Calu3 (cell line): ENCODE data around the gene PKHD1. TPM values are rescaled to one million over a fixed set of nuclear protein-coding genes. Genes with fewer than 3 reads are reported as not detected.
A peak's percentile ranks its signal among the peaks of the same experiment; 100 is the strongest.

ENCODE experiments used
- BruUV-seq: library from RNA; stranded (reverse); fragments of 400-500 nt; replicated peaks from 2 replicates; lab custom pipeline; 2021; lab: Mats Ljungman, UMichigan
- CTCF ChIA-PET: fragments of 300-600 bp; sonication (Branson Sonifier 250); formaldehyde crosslinking; loops from one replicate; lab custom pipeline; 2022; ENCODE audit warnings: antibody characterized with exemption; lab: Charles Lee
- DNase-seq: peaks from one replicate; pipeline ENCODE4 v3.0.0; 2022
- H3K27ac Mint-ChIP-seq: one replicate; pipeline ENCODE4 v1.8.0; 2022; ENCODE audit warnings: mixed read lengths; ENCODE audit not compliant: unreplicated experiment
- H3K27me3 Mint-ChIP-seq: one replicate; pipeline ENCODE4 v1.8.0; 2022; ENCODE audit warnings: mixed read lengths; ENCODE audit not compliant: unreplicated experiment
- H3K36me3 Mint-ChIP-seq: one replicate; pipeline ENCODE4 v1.8.0; 2022; ENCODE audit warnings: mild to moderate bottlenecking, moderate library complexity, mixed read lengths; ENCODE audit not compliant: insufficient read depth, unreplicated experiment
- H3K4me1 Mint-ChIP-seq: one replicate; pipeline ENCODE4 v1.8.0; 2022; ENCODE audit warnings: mild to moderate bottlenecking, low read depth, mixed read lengths; ENCODE audit not compliant: unreplicated experiment
- H3K4me3 Mint-ChIP-seq: one replicate; pipeline ENCODE4 v1.8.0; 2022; ENCODE audit warnings: mild to moderate bottlenecking, low read depth, moderate library complexity, mixed read lengths; ENCODE audit not compliant: unreplicated experiment
- H3K9me3 Mint-ChIP-seq: one replicate; pipeline ENCODE4 v1.8.0; 2022; ENCODE audit warnings: low read depth, mixed read lengths; ENCODE audit not compliant: unreplicated experiment
- intact Hi-C: fragments of 100-400 bp; cut with micrococcal nuclease; formaldehyde crosslinking; loops from one replicate; pipeline ENCODE4 v1.10.0; 2022; ENCODE audit not compliant: unreplicated experiment
- total RNA-seq: library from RNA; stranded (reverse); gene quantifications from 2 replicates; pipeline ENCODE4 v1.2.3, GENCODE V29; 2022
- TF ChIP-seq, protein P1 (sequence below): fragments of 200-600 bp; IDR thresholded peaks from one replicate; pipeline ENCODE4 v1.8.0; 2022; ENCODE audit warnings: antibody characterized with exemption; ENCODE audit not compliant: unreplicated experiment

Gene PKHD1
- total RNA-seq, 1 experiment from 2014 or later: 25.2 TPM

DNA sequence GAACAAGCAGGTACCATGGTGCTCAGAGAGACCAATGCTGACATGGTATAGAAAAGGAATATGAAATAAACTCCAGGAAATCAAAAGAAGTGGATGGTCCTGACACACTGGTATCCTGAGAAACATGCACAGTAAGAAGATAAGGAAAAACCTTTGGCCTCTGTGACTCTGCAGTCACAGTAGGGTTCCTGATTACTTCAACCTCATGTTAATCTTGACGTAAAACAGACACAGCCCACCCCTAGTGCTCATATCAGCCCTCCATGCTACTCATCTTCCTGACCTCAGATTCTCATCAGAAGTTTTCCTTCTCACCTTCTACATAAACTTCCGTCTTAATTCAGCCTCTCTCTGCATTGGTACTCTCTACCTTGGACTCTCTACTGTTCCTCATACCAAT is 240.9 kb downstream of the PKHD1 start:
- peak overlapping the region; percentile 14 for H3K27ac Mint-ChIP-seq
- TF ChIP-seq, protein P1, sequence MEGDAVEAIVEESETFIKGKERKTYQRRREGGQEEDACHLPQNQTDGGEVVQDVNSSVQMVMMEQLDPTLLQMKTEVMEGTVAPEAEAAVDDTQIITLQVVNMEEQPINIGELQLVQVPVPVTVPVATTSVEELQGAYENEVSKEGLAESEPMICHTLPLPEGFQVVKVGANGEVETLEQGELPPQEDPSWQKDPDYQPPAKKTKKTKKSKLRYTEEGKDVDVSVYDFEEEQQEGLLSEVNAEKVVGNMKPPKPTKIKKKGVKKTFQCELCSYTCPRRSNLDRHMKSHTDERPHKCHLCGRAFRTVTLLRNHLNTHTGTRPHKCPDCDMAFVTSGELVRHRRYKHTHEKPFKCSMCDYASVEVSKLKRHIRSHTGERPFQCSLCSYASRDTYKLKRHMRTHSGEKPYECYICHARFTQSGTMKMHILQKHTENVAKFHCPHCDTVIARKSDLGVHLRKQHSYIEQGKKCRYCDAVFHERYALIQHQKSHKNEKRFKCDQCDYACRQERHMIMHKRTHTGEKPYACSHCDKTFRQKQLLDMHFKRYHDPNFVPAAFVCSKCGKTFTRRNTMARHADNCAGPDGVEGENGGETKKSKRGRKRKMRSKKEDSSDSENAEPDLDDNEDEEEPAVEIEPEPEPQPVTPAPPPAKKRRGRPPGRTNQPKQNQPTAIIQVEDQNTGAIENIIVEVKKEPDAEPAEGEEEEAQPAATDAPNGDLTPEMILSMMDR: no peak
- no peaks in the 10 kb centered on the region for H3K36me3 Mint-ChIP-seq
- H3K4me3 Mint-ChIP-seq: no peak overlapping the region
- CTCF ChIA-PET: interaction anchor here (0.7 kb wide), 1 partner anchor 1025 kb away, joined by 3 read pairs; no protein-coding TSS in a partner anchor
- H3K27me3 Mint-ChIP-seq: no peaks in the 10 kb centered on the region
- no peaks in the 10 kb centered on the region for H3K4me1 Mint-ChIP-seq
- BruUV-seq: no TSS peak
- H3K9me3 Mint-ChIP-seq: no peaks in the 10 kb centered on the region
- intact Hi-C loops: no loop called here
- no peak for DNase-seq

DNA sequence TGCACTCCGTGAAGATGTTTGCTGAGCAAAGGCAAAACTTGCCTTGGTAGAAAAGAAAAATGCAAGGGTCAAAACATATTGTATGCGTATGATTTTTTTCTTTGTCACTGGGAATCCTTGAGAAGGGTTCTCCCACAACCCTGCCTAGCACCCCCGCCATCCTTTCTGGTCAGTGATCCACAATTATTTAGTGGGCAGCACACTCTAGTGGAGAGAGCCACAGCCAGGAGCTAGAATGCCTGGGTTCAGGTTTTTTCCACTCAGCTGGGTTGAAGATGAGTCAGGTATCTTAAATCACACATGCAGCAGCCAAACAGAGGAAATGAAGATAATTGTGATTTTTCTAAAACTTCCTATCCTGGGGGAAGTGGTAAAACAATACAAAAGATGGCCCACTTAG is 243.1 kb downstream of the PKHD1 start:
- H3K36me3 Mint-ChIP-seq: no peaks in the 10 kb centered on the region
- CTCF ChIA-PET: no interaction called here
- no peaks in the 10 kb centered on the region for H3K27me3 Mint-ChIP-seq
- DNase-seq: no peak
- no TSS peak for BruUV-seq
- no peak overlapping the region for H3K27ac Mint-ChIP-seq
- H3K9me3 Mint-ChIP-seq: no peaks in the 10 kb centered on the region
- H3K4me1 Mint-ChIP-seq: no peaks in the 10 kb centered on the region
- TF ChIP-seq, protein P1: no peak
- H3K4me3 Mint-ChIP-seq: no peak overlapping the region
- intact Hi-C loops: no loop called here

DNA sequence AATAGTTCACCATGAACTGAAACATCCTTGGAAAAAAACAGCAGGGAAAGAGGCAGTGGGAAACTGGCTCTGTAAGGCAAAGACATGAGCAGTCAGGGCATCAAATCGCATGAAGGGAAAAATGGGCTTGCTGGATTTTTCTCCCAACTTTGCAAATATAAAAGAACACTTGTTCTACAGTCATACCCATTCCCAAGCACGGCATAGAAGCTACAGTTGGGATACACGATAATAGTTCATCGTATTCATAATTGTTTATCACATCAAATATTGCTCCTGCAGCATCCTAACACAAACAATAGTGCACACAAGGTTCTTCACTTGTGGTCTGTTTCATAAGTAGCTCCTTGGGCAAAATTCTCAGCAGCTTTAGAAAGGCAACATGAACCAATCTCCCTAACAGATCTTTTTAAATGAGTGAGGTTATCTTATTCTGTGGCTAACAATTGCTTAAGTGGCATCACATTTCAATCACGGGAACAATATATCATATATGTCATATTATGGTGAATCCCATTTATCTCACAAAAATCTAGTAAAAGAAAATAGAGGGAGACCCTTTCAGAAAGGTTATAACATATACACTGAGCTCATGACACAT is 243.9 kb downstream of the PKHD1 start:
- H3K4me3 Mint-ChIP-seq: no peak overlapping the region
- TF ChIP-seq, protein P1: no peak
- DNase-seq: no peak
- CTCF ChIA-PET: no interaction called here
- H3K4me1 Mint-ChIP-seq: no peaks in the 10 kb centered on the region
- BruUV-seq: no TSS peak
- intact Hi-C loops: no loop called here
- H3K36me3 Mint-ChIP-seq: no peaks in the 10 kb centered on the region
- no peaks in the 10 kb centered on the region for H3K27me3 Mint-ChIP-seq
- no peak overlapping the region for H3K27ac Mint-ChIP-seq
- no peaks in the 10 kb centered on the region for H3K9me3 Mint-ChIP-seq

DNA sequence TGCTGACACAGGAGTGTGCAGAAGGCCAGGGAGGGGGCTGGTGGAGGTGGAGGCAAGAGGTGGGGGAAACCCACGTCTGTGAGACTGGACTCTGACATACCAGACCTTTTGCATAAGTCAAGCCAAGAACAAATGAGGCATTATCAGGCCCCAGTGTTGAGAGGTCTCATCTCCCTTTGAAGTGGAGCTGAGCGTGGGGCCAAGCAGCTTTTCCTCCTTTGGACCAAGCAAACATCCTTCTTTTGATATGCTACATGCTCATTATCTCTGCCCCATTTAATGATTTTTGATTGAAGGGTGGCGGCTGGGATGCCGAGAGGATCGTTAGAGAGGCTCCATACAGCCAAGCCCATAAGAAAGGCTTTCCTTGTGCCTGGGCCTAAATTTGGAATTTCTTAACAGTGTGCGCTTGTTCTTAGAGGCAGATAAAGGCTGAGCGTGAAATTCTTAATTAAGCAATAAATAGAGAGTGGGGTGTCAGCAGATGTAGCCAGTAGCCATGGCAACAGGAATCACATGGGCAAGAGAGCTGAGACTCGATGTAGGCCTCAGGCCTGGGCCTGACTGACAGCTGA is 244.5 kb downstream of the PKHD1 start:
- H3K27ac Mint-ChIP-seq: no peak overlapping the region
- H3K9me3 Mint-ChIP-seq: no peaks in the 10 kb centered on the region
- H3K27me3 Mint-ChIP-seq: no peaks in the 10 kb centered on the region
- CTCF ChIA-PET: no interaction called here
- H3K4me1 Mint-ChIP-seq: no peaks in the 10 kb centered on the region
- no peak overlapping the region for H3K4me3 Mint-ChIP-seq
- no TSS peak for BruUV-seq
- intact Hi-C loops: no loop called here
- no peak for DNase-seq
- no peaks in the 10 kb centered on the region for H3K36me3 Mint-ChIP-seq
- TF ChIP-seq, protein P1: no peak
